Inflammatory macrophage (primary cell): ENCODE measurements around the gene MRS2.
"Not testable (repeated sequence)": the region's sequence is repeated elsewhere in the genome, so short reads cannot be mapped to it uniquely, and the experiment has no call there.

Experiments used
- DNase-seq, 2 donors: peaks; one replicate each; pipeline ENCODE4 v3.0.0-alpha.2; 2020 to 2022

The MRS2 gene

GRCh38 chr6:24387818-24388217 is 14.9 kb upstream of the MRS2 start:
- DNase-seq, result no peak

DNA sequence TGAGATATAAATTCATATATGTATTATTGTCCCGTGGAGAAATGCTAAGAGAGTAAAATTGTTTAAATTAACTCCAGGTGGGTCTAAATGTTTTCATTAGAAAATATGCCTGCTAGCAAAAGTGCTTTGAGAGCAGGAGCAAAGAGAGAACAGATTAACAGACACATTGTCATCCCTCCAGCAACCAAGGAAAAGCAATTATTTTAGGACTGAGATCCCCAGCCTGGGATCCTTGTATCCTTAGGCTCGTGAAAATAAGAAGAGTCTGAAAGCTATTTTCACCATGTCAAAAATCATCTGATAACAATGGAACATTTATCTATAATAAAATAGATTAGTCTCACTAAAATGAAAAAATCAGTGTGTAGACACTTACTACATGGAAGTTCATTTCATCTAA is 11.5 kb upstream of the MRS2 start:
- DNase-seq, result no peak

- no peak for DNase-seq
Measured at GRCh38 chr6:24391756-24392405, 10.9 kb upstream of the MRS2 start.

DNA sequence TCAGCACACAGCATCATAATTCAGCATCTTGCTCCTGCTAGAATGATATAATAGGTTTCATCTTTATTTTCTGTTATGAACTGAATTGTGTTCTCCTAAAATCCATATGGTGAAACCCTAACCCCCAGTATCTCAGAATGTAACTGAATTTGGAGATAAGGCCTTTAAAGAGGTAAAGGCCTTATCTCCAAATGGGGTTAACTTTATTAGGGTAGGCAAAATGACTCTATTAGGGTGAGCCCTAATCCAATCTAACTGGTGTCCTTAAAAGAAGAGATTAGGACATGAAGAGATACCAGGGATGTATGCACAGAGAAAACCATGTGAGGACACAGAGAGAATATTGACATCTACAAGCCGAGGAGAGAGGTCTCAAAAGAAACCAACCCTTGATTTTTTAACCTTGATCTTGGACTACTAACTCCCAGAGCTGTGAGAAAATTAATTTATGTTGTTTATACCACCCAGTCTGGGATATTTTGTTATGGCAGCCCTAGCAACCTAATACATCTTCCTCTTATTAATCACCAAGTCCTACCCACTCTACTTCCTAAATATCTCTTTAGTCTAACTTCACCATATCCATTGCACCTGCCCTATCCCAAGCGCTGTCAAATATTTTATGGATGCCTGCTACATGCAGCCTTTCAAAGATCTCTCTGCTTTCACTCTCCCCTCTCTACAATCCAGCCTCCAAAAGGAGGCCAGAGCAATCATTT is 8.5 kb upstream of the MRS2 start:
- peak; percentile 34 to 37 for DNase-seq

GRCh38 chr6:24394780-24395437 is 7.8 kb upstream of the MRS2 start:
- peak; percentile 91 to 92 for DNase-seq

- peak; percentile 59 to 74 for DNase-seq
Measured at GRCh38 chr6:24396824-24397223, 5.9 kb upstream of the MRS2 start.

GRCh38 chr6:24397631-24398030 is 5.1 kb upstream of the MRS2 start:
- DNase-seq, result peak; percentile 18 to 43

- DNase-seq, result not testable (repeated sequence)
Measured at GRCh38 chr6:24400045-24401039, 2.4 kb upstream of the MRS2 start.

DNA sequence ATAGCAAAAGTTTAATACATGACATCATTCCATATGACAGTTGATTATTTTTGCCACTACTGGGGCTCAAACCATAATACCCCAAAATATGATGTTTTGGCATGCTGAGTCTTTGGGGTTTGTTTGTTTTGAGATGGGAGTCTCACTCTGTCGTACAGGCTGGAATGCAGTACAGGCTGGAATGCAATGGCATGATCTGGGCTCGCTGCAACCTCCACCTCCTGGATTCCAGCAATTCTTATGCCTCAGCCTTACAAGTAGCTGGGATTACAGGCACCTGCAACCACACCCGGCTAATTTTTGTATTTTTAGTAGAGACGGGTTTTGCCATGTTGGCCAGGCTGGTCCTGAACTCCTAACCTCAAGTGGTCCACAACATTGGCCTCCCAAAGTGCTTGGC is 1.3 kb upstream of the MRS2 start:
- DNase-seq, result no peak

GRCh38 chr6:24403501-24403824 is 727 bp downstream of the MRS2 start:
- no peak for DNase-seq

DNA sequence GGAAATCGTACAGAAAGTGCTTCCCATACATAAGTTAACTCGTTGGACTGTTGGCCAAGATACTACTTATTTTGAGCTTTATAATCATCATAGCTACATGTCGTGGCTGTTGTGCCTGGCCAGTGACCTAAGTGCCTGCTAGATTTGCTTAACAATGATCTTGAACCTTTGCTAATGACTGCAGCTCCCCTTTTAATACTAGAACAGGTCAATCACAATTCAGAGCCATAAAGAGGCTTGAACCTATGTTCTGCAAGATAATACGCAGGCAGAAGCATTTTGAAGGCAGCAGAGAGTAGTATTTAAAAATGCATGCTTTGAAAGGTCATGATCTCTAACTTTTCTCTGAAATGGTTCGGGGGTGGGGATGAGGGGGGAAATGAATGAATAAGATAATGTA is 2.5 kb downstream of the MRS2 start:
- DNase-seq, result no peak

GRCh38 chr6:24408719-24409410 is 6.1 kb downstream of the MRS2 start:
- no peak for DNase-seq

DNA sequence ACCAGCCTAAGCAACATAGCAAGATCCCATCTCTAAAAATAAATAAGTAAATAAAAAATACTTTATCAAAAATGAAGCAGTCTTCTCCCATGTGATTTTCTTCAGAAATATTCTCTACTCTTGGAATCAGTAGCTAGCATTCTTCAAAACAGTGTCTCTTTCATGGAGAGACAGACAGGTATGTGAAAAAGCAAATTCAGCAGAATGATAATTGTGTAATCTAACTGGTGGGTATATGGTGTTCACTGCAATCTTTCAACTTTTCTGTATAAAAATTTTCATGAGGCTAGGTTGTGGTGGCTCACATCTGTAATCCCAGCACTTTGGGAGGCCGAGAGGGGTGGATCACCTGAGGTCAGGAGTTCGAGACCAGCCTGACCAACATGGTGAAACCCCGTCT is 7.9 kb downstream of the MRS2 start:
- no peak for DNase-seq

DNA sequence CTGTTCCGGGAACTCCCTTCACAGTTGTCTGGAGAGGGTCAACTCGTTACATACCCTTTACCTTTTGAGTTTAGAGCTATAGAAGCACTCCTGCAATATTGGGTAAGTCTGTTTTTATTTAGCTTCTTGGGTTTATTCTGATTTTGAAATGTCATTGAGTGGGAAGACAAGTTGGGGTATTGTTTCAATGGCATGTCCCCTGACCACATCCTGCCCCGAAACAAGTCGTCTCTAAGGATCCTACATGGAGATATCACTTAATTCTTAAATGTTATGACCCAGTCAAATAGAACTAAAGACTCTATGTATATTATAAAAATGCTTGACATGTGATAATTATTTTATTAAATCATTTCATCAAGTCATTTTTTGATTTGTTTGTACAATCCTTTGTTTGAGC is 9.6 kb downstream of the MRS2 start:
- no peak for DNase-seq

DNA sequence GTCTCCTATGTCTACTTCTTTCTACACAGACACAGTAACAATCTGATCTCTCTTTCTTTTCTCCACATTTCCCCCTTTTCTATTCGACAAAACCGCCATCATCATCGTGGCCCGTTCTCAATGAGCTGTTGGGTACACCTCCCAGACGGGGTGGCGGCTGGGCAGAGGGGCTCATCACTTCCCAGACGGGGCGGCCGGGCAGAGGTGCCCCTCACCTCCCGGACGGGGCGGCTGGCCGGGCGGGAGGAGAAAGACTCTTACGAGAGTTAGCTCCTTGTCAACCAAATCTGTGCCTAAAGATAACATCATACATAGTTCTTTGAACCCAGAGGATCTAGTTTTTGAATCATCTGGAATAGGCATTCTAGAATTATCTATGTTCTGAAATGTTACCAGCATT is 11.8 kb downstream of the MRS2 start:
- DNase-seq, result not testable (repeated sequence)

DNA sequence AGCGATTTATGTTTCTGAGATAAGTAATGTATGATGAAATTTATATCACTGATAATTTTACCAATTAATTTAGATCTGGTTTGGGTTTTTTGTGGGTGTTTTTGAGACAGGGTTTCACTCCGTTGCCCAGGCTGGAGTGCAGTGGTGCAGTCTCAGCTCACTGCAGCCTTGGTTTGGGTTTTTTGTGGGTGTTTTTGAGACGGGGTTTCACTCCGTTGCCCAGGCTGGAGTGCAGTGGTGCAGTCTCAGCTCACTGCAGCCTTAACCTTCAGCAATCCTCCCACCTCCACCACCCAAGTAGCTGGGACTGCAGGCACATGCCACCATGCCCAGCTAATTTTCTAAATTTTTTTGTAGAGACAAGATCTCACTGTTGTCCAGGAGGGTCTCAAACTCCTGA is 13.0 kb downstream of the MRS2 start:
- no peak for DNase-seq

GRCh38 chr6:24419526-24419925 is 16.8 kb downstream of the MRS2 start:
- DNase-seq, result no peak

DNA sequence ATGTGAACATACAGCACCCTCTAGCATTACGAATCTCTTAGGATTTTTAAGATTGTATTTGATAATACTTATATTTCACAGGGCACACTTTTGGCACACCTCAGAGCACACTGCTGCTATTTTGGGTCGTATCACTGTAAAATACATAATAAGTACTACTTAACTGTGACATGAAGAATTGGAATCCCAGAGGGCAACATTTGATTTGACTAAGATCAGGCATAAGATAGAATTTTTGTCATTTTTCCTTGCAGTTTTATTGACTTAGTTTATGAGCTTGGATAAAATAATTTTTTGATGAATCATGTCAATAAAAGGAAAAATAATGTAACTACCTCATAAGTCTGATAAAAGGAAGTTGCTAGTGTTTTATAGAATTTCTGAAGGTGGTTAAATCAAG is 22.4 kb downstream of the MRS2 start:
- peak in 1 of 2 donors; percentile 53 for DNase-seq

DNA sequence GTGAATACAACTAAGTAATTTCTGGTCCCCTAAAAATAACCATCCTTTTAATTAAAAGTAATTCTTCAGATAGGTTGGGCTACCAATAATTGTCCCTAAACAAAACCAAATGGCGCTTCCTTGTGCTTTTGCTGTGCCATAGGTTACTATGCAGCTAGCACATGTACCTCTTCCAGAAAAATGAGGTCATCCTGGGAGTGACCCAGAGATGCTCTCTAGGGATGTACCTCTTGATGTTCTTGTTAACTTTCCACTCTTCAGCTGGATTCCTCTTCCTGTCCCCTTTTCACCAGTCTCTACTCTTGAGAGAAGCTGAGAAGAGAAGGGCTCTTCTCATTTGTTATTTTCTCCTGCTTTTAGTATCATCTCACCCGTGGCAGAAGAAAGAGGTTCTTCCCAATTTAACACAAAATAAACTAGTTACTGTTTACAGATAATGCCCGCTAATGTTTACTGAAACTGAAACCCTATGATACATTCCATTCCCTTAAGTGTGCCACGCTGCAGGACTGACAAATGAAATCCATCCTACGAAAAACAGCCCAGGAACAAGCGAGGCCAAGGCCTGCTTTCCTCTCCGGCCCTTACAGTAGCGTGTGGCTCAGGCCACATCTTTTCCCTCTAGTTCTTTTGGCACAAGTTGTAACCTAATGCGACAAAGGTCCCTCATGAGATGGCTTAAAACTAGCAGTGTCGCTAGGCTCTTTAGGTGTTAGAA is 24.2 kb downstream of the MRS2 start:
- DNase-seq, result no peak

DNA sequence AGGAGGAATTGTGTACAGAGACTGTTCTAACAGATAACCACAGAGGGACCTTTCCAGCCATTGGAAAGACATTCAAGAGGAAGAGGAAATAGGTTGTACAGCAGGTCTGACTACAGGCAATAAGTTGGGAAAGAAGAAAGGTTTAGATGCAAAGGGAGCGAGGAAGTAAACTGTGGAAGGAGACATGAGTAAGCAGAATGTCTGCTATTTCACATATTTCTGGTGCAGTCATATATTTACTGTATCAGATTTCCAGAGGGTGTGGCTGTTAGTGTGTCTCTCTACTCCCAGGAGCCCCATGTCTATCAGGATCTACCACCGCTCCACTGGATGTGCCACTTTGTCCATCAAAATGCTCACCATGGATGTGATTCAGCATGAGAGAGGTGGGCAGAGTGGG is 25.9 kb downstream of the MRS2 start:
- DNase-seq, result peak in 1 of 2 donors; percentile 22

- DNase-seq, result peak in 1 of 2 donors; percentile 33
Measured at GRCh38 chr6:24429146-24429545, 26.4 kb downstream of the MRS2 start.

GRCh38 chr6:24430086-24430485 is 27.4 kb downstream of the MRS2 start:
- DNase-seq, result no peak
